ENCODE data around the gene UNC50. TPM values are rescaled to one million over a fixed set of nuclear protein-coding genes. Genes with fewer than 3 reads are reported as not detected.
A peak's percentile ranks its signal among the peaks of the same experiment; 100 is the strongest.

The UNC50 gene
- total and polyA plus RNA-seq, 2 experiments from 2014 or later, result 78.8 to 80.0 TPM

- no peaks in the 10 kb centered on the region for H4K20me1 ChIP-seq (ENCODE audit: insufficient read depth, poor library complexity, severe bottlenecking)
- H3K4me1 ChIP-seq (ENCODE audit: insufficient read depth), result no peaks in the 10 kb centered on the region
- H3K4me2 ChIP-seq, result no peak overlapping the region
- no peaks in the 10 kb centered on the region for H3K79me2 ChIP-seq
- no peak overlapping the region for H2AFZ ChIP-seq
- no peaks in the 10 kb centered on the region for H3K9me2 ChIP-seq (replicated peaks; ENCODE audit: insufficient read depth)
- no peaks in the 10 kb centered on the region for H3K27me3 ChIP-seq
- WGBS (ENCODE audit: low lambda C conversion rate, missing lambda C conversion rate), result 96% methylated on average over 9 of the region's 9 CpGs
- no peak overlapping the region for H3K4me3 ChIP-seq
- no peak for TF ChIP-seq EZH2 (IDR thresholded peaks at IDR 0.05; ENCODE audit: borderline replicate concordance)
- TF ChIP-seq, protein P1, sequence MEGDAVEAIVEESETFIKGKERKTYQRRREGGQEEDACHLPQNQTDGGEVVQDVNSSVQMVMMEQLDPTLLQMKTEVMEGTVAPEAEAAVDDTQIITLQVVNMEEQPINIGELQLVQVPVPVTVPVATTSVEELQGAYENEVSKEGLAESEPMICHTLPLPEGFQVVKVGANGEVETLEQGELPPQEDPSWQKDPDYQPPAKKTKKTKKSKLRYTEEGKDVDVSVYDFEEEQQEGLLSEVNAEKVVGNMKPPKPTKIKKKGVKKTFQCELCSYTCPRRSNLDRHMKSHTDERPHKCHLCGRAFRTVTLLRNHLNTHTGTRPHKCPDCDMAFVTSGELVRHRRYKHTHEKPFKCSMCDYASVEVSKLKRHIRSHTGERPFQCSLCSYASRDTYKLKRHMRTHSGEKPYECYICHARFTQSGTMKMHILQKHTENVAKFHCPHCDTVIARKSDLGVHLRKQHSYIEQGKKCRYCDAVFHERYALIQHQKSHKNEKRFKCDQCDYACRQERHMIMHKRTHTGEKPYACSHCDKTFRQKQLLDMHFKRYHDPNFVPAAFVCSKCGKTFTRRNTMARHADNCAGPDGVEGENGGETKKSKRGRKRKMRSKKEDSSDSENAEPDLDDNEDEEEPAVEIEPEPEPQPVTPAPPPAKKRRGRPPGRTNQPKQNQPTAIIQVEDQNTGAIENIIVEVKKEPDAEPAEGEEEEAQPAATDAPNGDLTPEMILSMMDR (IDR thresholded peaks at IDR 0.05; ENCODE audit: poor library complexity), result no peak
- no peak for TF ChIP-seq EZH2phosphoT487 (IDR thresholded peaks at IDR 0.05; ENCODE audit: low read depth, severe bottlenecking, unreplicated experiment)
- no peaks in the 10 kb centered on the region for H3K36me3 ChIP-seq (replicated peaks; ENCODE audit: insufficient read depth, low read depth)
- DNase-seq (ENCODE audit: low spot score), result peak; percentile 33
- no peak overlapping the region for H3K27ac ChIP-seq
- no peaks in the 10 kb centered on the region for H3K9me3 ChIP-seq (ENCODE audit: low read depth)
Observed at GRCh38 chr2:98560256-98560771, 48.1 kb upstream of the UNC50 start.

GRCh38 chr2:98561018-98561417 lies 47.4 kb upstream of the UNC50 start:
- Histone ChIP-seq H3K4me2 (no peak overlapping the region), H3K27me3 (no peaks in the 10 kb centered on the region), H3K36me3 (replicated peaks; ENCODE audit: insufficient read depth, low read depth) (no peaks in the 10 kb centered on the region), H3K9me2 (replicated peaks; ENCODE audit: insufficient read depth) (no peaks in the 10 kb centered on the region), H3K4me3 (no peak overlapping the region), H3K9me3 (ENCODE audit: low read depth) (no peaks in the 10 kb centered on the region), H3K4me1 (ENCODE audit: insufficient read depth) (no peaks in the 10 kb centered on the region), H4K20me1 (ENCODE audit: insufficient read depth, poor library complexity, severe bottlenecking) (no peaks in the 10 kb centered on the region), H3K27ac (no peak overlapping the region), H2AFZ (no peak overlapping the region), H3K79me2 (no peaks in the 10 kb centered on the region)
- TF ChIP-seq, protein P1 (IDR thresholded peaks at IDR 0.05; ENCODE audit: poor library complexity), result no peak
- TF ChIP-seq EZH2phosphoT487 (IDR thresholded peaks at IDR 0.05; ENCODE audit: low read depth, severe bottlenecking, unreplicated experiment) (no peak), EZH2 (IDR thresholded peaks at IDR 0.05; ENCODE audit: borderline replicate concordance) (no peak)
- no peak for DNase-seq (ENCODE audit: low spot score)
- WGBS (ENCODE audit: low lambda C conversion rate, missing lambda C conversion rate), result 86% methylated on average over 9 of the region's 9 CpGs

GRCh38 chr2:98561902-98562695 lies 46.3 kb upstream of the UNC50 start:
- DNase-seq (ENCODE audit: low spot score), result no peak
- no peak overlapping the region for H3K4me2 ChIP-seq
- no peaks in the 10 kb centered on the region for H3K9me3 ChIP-seq (ENCODE audit: low read depth)
- H3K4me1 ChIP-seq (ENCODE audit: insufficient read depth), result no peaks in the 10 kb centered on the region
- H3K79me2 ChIP-seq, result no peaks in the 10 kb centered on the region
- H3K9me2 ChIP-seq (replicated peaks; ENCODE audit: insufficient read depth), result no peaks in the 10 kb centered on the region
- H3K27me3 ChIP-seq, result no peaks in the 10 kb centered on the region
- no peaks in the 10 kb centered on the region for H4K20me1 ChIP-seq (ENCODE audit: insufficient read depth, poor library complexity, severe bottlenecking)
- no peak overlapping the region for H3K4me3 ChIP-seq
- no peak overlapping the region for H2AFZ ChIP-seq
- TF ChIP-seq, protein P1 (IDR thresholded peaks at IDR 0.05; ENCODE audit: poor library complexity), result no peak
- TF ChIP-seq EZH2phosphoT487 (IDR thresholded peaks at IDR 0.05; ENCODE audit: low read depth, severe bottlenecking, unreplicated experiment) (no peak), EZH2 (IDR thresholded peaks at IDR 0.05; ENCODE audit: borderline replicate concordance) (no peak)
- H3K27ac ChIP-seq, result no peak overlapping the region
- 93% methylated on average over 13 of the region's 13 CpGs for WGBS (ENCODE audit: low lambda C conversion rate, missing lambda C conversion rate)
- no peaks in the 10 kb centered on the region for H3K36me3 ChIP-seq (replicated peaks; ENCODE audit: insufficient read depth, low read depth)
